OCI-M1 (cell line): ENCODE measurements around the gene OSBPL6.

Source experiments
- DNase-seq: peaks from one replicate; lab custom pipeline; 2025; lab: John Stamatoyannopoulos, UW

Gene OSBPL6

GRCh38 chr2:178271629-178272333 is 77.5 kb downstream of the OSBPL6 start:
- DNase-seq: no peak

DNA sequence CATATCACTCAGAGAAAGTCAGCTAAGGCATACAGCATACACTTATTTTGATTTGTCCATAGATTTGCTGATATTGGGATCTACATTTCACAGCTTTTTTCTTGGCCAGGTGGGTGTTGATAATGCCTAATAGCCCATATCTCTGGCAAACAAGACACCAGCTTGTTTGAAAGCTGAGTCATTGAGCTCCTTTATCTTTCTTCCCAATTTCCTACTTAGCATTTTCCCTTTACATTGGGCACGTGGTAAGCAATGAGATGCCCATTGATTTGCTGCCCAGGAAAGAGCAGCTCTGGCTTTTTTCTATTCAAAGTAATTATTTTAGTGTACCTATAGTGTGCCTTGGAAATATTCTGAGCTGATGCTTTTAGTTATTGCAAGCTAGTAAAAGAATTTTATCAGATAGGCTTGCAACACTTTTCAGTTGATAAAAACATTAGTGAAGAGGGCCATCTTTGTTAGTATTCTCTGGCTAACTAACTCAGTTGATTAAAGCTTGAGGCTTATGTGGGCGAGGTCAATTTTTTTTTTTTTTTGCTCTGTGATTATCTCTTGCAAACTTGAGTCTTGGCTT is 79.6 kb downstream of the OSBPL6 start:
- DNase-seq: peak; percentile 87

GRCh38 chr2:178275600-178275999 is 81.3 kb downstream of the OSBPL6 start:
- peak; percentile 87 for DNase-seq

DNA sequence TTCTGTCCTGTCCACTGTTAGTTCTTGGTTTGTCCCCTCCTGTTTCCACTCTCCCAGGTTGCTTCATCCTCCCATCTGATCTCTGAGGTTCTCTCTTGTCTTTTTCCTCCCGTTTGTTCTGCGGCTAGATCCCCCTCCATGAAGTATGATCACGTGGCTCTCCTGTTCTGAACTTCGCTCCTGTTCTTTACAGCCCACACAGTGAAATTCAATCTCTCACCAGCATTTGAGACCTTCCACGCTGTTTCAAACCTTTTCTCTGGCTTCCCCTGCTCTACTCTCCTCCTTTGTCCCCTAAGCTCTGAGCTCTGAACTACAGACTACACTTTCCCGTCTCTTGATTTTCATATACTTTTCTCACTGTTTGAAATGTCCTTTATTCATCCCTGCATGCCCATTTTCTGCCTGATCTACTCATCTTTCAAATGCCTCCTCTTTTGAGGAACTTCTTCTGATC is 83.5 kb downstream of the OSBPL6 start:
- DNase-seq: peak; percentile 84

- DNase-seq: peak; percentile 35
Observed at GRCh38 chr2:178279142-178279541, 84.8 kb downstream of the OSBPL6 start.

GRCh38 chr2:178279636-178280035 is 85.3 kb downstream of the OSBPL6 start:
- no peak for DNase-seq

DNA sequence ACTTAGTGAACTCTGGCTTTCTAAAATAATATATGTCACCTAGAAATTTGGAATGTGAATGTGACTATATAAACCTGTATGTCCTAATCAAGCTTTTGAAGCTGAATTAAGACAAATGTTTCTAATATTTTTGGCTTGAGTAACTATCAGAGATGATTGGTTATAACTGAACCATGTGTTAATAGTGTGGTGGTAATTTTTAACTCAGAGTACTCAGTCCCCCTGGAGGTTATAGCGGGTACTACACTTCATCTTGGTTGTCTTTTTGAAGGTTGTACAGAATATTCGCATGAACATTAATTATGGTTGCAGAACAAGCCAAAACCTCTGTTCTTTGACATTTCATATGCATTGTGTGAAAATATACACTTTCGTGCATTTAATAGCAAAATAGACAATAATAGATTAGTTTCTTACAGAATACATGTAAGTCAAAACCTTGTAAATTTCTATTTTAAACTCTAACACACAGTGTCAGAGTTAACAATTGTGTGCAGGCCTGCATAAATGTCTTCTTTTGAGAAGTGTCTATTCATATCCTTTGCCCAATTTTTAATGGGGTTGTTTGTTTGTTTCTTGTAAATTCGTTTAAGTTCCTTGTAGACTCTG is 86.0 kb downstream of the OSBPL6 start:
- DNase-seq: peak; percentile 83

DNA sequence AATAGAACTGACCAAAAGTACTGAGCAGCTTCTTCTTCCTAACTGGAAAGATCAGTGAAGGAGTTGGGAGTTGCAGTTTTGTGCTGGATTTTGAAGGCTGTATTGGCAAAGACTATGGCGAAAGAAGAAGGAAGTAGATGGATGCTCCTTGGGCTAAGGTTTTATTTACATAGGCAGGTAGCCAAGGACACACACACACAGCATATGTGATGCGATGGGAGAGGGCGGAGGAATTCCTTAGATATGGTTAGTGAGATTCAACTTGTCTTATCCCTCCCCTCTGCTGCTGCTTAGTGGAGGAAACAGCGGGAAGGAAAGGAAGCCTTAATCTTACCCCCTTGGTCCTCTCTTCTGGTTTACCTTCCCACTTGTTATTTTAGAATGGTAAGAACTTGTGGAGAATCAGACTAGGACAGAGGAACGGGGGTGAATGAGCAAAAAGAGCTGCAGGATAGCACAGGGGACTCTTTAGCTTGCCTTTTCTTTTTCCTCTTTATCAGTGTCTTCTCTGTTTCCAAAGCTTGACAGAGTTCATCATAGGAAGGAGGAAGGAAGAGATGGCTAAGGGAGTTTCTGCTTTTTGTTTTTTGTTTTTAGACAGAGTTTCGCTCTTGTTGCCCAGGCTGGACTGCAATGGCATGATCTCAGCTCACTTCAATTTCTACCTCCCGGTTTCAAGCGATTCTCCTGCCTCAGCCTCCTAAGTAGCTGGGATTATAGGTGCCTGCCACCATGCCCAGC is 87.9 kb downstream of the OSBPL6 start:
- DNase-seq: no peak

DNA sequence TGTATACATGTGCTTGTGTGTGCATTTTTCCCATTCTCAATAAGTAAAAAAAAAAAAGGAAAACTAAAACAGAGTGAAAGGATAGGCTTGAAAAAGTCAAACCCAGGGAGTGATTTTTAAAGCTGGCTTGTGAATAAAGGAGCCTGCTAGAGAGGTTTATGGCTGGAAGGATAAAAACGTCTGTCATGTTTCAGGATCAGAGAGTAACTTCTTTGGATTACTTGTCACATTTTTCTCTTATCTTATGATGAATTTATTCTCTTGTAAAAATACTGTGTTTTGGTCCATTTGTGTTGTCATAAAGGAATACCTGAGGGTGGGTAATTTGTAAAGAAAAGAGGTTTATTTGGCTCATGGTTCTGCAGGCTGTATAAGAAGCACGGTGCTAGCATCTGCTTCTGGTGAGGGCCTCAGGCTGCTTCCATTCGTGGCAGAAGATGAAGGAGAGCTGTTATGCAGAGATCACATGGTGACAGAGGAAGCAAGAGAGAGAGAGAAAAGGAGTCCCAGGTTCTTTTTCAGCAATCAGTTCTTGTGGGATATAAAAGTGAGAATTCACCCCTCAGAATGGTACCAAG is 89.1 kb downstream of the OSBPL6 start:
- DNase-seq: no peak

DNA sequence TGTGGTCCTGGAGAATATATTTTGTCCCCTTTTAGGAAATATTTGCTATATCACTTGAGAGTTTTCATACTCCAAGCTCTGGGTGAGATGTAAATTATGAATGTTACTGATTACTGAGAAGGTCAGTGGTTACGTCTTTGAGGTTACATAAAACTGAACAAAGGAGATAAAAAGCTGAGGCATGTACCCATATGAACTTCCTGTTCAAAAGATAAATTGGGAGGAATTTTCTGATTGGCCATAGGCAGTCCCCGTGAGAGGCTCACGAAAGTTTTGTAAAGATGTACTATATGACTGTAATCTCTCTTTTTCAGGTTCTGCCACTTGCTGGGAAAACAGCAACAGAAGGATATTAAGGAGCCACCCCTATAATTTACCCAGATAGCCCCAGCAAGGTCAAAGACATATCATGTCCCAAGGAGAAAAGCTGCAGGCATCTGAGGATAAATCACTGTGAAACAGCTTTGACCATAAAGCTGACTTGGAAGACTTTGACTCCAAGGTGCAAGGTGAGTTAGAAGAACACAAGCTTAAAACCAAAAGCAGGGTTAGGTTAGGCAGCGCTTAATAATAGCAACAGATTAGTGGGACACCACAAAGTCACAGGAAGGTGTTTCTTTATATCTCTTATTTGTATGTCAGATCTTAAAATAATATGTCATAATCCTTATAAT is 90.4 kb downstream of the OSBPL6 start:
- DNase-seq: peak; percentile 87

DNA sequence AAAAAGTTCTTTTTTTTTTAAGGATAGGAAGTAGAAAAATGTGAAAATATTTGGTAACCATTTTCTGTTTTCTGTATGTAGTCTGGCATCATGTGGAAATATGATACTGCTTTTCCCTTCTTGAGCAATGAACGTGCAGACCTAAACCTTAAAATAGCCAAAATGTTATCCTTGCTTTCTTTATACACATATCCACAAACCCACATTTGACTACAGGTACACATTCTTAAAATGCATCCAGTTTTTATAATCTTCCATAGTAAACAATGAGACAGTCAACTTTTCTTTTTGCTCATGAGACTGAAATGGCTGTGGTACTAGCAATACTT is 90.9 kb downstream of the OSBPL6 start:
- no peak for DNase-seq

DNA sequence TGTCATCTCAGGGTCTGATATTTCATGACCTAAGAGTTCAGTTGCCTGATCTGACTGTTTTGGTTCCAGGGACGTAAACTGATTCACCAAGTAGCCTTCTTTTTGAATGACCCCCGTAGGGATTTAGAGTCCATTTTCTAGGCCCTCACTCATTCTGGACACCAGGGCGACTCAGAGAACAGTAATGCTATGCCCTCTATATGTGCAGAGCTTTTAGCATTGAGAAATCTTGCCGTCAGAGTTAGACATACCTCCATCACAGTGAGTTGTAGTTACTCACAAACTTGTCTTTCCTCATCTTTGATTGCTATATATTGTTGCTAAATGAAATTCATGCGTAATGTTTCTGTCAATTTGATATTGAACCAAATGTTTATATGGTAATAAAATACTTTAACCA is 92.3 kb downstream of the OSBPL6 start:
- no peak for DNase-seq

GRCh38 chr2:178287652-178288344 is 93.5 kb downstream of the OSBPL6 start:
- DNase-seq: peak; percentile 40

- DNase-seq: no peak
Observed at GRCh38 chr2:178291703-178292102, 97.4 kb downstream of the OSBPL6 start.

GRCh38 chr2:178292586-178292985 is 98.3 kb downstream of the OSBPL6 start:
- DNase-seq: no peak

DNA sequence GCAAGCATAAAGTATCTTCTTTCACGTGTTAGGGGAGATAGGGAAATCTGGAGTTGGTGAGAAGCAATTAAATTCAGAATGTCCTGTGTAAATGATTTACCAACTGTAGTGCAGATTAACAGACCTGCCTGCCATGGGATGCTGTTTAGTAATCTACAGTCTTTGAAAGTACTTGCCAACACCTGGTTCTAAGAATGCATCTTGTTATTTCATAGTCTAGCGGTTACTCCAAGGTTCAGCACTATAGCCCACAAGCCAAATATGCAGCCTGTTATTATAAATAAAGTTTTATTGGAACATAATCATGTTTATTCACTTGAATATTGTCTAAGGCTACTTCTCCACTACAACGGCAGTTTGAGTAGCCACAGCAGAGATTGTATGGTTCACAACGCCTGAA is 100.8 kb downstream of the OSBPL6 start:
- no peak for DNase-seq

- DNase-seq: no peak
Observed at GRCh38 chr2:178295906-178296305, 101.6 kb downstream of the OSBPL6 start.

- DNase-seq: no peak
Observed at GRCh38 chr2:178296394-178297090, 102.2 kb downstream of the OSBPL6 start.

DNA sequence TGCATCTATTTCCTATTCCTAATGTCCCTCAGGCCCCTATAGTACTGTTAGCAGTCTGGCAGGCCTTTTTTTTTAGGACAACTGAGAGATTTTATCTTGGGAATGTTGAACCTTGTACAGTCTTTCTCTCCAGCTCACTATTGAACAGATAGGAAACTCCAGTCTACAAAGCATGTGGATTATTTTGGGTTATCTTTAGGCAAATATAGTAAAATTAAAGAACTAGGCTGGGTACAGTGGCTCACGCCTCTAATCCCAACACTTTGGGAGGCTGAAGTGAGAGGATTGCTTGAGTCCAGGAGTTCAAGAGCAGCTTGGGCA is 102.7 kb downstream of the OSBPL6 start:
- DNase-seq: no peak

DNA sequence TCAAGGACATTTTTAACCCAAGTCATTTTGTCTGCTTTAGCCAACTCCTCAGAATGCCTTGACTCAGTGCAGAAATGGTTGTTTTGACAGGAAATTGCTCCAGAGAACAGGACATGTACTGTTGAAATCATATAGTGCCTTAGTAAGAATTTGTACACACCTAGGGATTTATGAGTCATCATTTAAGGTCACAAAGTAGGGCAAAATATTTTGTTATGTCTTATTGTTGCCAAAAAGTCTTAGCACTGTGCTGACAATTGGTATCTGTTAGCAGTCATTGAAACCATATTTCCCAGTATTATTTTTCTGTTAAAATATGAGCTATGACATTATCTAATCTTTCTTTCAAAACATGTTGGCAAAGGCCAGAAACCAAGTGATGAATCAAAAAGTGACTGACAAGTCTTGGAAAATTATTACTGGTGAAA is 104.5 kb downstream of the OSBPL6 start:
- DNase-seq: peak; percentile 31
